Psoas muscle (tissue), 8 donors: Measurements from ENCODE around the gene CCDC88C. TPM values are rescaled to one million over a fixed set of nuclear protein-coding genes. Genes with fewer than 3 reads are reported as not detected.
A peak's percentile ranks its signal among the peaks of the same experiment; 100 is the strongest.
"Not testable (repeated sequence)": the region's sequence is repeated elsewhere in the genome, so short reads cannot be mapped to it uniquely, and the experiment has no call there.

ENCODE experiments used
- ATAC-seq, 4 donors: fragments of 200-7000 bp; cut with Tn5 transposase; one replicate each; pipeline ENCODE4 v1.9.1; 2020; ENCODE audit warnings: moderate library complexity in 3 of 4, mild to moderate bottlenecking in 2 of 4
- DNase-seq, 2 donors: peaks; one replicate each; pipeline ENCODE4 v3.0.0-alpha.2; 2020
- H3K27ac ChIP-seq: fragments of 200-600 bp; one replicate; pipeline ENCODE4 v1.8.0; 2022
- H3K27me3 ChIP-seq, 3 donors: fragments of 200-600 bp in 1 of 3; one replicate each; pipeline versions ENCODE4 v1.6.1 to v1.8.0; 2013 to 2022; ENCODE audit warnings: low read length in 2 of 3, mild to moderate bottlenecking in 2 of 3, moderate library complexity in 1 of 3; ENCODE audit not compliant: insufficient read depth in 3 of 3
- H3K36me3 ChIP-seq, 2 donors: fragments of 200-600 bp in 1 of 2; one replicate each; pipeline versions ENCODE4 v1.6.1 to v1.8.0; 2013 to 2022; ENCODE audit warnings: low read depth in 1 of 2, mild to moderate bottlenecking in 1 of 2, moderate library complexity in 1 of 2; ENCODE audit not compliant: insufficient read depth in 1 of 2
- H3K4me1 ChIP-seq: fragments of 200-600 bp; one replicate; pipeline ENCODE4 v1.8.0; 2022
- H3K4me3 ChIP-seq: fragments of 200-600 bp; one replicate; pipeline ENCODE4 v1.8.0; 2022; ENCODE audit warnings: mild to moderate bottlenecking
- H3K9me3 ChIP-seq: fragments of 200-600 bp; one replicate; pipeline ENCODE4 v1.8.0; 2022
- WGBS, 3 donors: extraction: QIAGEN DNeasy Blood & Tissue Kit; methylation state at CpG; one replicate each; pipeline versions ENCODE4 v1.1.6 to v1.1.7; 2013; 5-methylcytosine and 5-hydroxymethylcytosine counted together
- intact Hi-C, 2 donors: fragments of 100-400 bp; cut with DNase I; formaldehyde crosslinking; loops; one replicate each; pipeline versions ENCODE4 v1.11.0 to v1.14.2; 2022
- polyA plus RNA-seq, 3 donors: library from polyadenylated mRNA; stranded (reverse); fragments of 200-250 nt; gene quantifications; one replicate each; pipeline ENCODE4 v1.2.3, GENCODE V29; 2013
- total RNA-seq, 4 donors: library from RNA; stranded (reverse); fragmentation: NEBNext Ultra II Directional in 2 of 4; extraction: Animal tissue kit (Norgen Biotek cat#: 25700) in 2 of 4; gene quantifications; one replicate each; pipeline versions ENCODE4 v1.2.1 to v1.2.4, GENCODE V29; 2021 to 2023
- TF ChIP-seq, protein P1 (sequence below): fragments of 200-600 bp; IDR thresholded peaks from one replicate; pipeline ENCODE4 v1.8.0; 2022; ENCODE audit warnings: antibody characterized with exemption
- donor health status: healthy with polysubstance abuse.
- donor health status: DM: no; HTN: no; CAD: no; lungs with moderate emphysema.
- donor health status: Bipolar disorder and iron deficiency.
- donor health status: healthy.
- donor health status: DM: yes; HTN: yes; CAD: no.
- donor health status: DM: no; HTN: no; CAD: no.
- donor health status: DM: no; HTN: no; CAD: no.
- donor health status: DM: yes; HTN: yes; CAD: no.

Gene CCDC88C
- total and polyA plus RNA-seq, 7 donors: 0.49 to 3.9 (median 2.4) TPM

- intact Hi-C loops: no loop called here
- Histone ChIP-seq H3K27me3 (no peaks in the 10 kb centered on the region), H3K36me3 (peaks cover 9 to 77% of the 10 kb centered on the region in 2 donors)
Measured at GRCh38 chr14:91227183-91227628, 190.4 kb downstream of the CCDC88C start.

GRCh38 chr14:91226360-91226759 is 191.3 kb downstream of the CCDC88C start:
- H3K9me3 ChIP-seq, ATAC-seq, H3K27ac ChIP-seq, H3K27me3 ChIP-seq, H3K4me3 ChIP-seq, intact Hi-C loops, DNase-seq, H3K4me1 ChIP-seq: not testable (repeated sequence)
- peaks cover 9 to 77% of the 10 kb centered on the region in 2 donors for H3K36me3 ChIP-seq
- 89 to 94% (median 94%) methylated on average over 4 of the region's 4 CpGs for WGBS, 3 donors

More at GRCh38 chr14:91227183-91227628, 190.4 kb downstream of the CCDC88C start:
- Histone ChIP-seq H3K4me1 (no peaks in the 10 kb centered on the region), H3K27ac (no peak overlapping the region), H3K4me3 (no peak overlapping the region), H3K9me3 (peaks cover 3% of the 10 kb centered on the region)
- 79 to 86% (median 80%) methylated on average over 7 of the region's 7 CpGs for WGBS, 3 donors
- TF ChIP-seq, protein P1, sequence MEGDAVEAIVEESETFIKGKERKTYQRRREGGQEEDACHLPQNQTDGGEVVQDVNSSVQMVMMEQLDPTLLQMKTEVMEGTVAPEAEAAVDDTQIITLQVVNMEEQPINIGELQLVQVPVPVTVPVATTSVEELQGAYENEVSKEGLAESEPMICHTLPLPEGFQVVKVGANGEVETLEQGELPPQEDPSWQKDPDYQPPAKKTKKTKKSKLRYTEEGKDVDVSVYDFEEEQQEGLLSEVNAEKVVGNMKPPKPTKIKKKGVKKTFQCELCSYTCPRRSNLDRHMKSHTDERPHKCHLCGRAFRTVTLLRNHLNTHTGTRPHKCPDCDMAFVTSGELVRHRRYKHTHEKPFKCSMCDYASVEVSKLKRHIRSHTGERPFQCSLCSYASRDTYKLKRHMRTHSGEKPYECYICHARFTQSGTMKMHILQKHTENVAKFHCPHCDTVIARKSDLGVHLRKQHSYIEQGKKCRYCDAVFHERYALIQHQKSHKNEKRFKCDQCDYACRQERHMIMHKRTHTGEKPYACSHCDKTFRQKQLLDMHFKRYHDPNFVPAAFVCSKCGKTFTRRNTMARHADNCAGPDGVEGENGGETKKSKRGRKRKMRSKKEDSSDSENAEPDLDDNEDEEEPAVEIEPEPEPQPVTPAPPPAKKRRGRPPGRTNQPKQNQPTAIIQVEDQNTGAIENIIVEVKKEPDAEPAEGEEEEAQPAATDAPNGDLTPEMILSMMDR: no peak
- no peak for ATAC-seq
- no peak for DNase-seq

GRCh38 chr14:91225025-91225424 is 192.6 kb downstream of the CCDC88C start:
- Histone ChIP-seq H3K4me1 (no peaks in the 10 kb centered on the region), H3K27me3 (no peaks in the 10 kb centered on the region), H3K9me3 (no peaks in the 10 kb centered on the region), H3K36me3 (peaks cover 9 to 80% of the 10 kb centered on the region in 2 donors), H3K27ac (no peak overlapping the region), H3K4me3 (no peak overlapping the region)
- TF ChIP-seq, protein P1: no peak
- ATAC-seq (no peak), DNase-seq (no peak)
- intact Hi-C loops: no loop called here
- 90 to 91% (median 91%) methylated on average over 7 of the region's 7 CpGs for WGBS, 3 donors

- TF ChIP-seq, protein P1: no peak
- H3K4me3 ChIP-seq: no peak overlapping the region
- WGBS, 3 donors: 80 to 100% (median 93%) methylated on average over 1 of the region's 1 CpG
- no peaks in the 10 kb centered on the region for H3K27me3 ChIP-seq
- no peaks in the 10 kb centered on the region for H3K4me1 ChIP-seq
- ATAC-seq (peak in 3 of 4 donors; percentile 31 to 42 (median 38)), DNase-seq (no peak)
- H3K9me3 ChIP-seq: no peaks in the 10 kb centered on the region
- intact Hi-C loops: no loop called here
- H3K27ac ChIP-seq: no peak overlapping the region
- peaks cover 8 to 80% of the 10 kb centered on the region in 2 donors for H3K36me3 ChIP-seq
Measured at GRCh38 chr14:91223028-91223783, 194.4 kb downstream of the CCDC88C start.

Other genes starting within 250 kb of the CCDC88C start
- under 1 TPM; 0.08 to 0.27 (median 0.18) TPM for gene GPR68, start 173.1 kb downstream of the CCDC88C start, total RNA-seq
- gene GPR68, start 173.1 kb downstream of the CCDC88C start, polyA plus RNA-seq: under 1 TPM in 2 of 3 donors, not detected in 1; 0.03 to 0.15 TPM
- gene PPP4R3A, start 92.5 kb upstream of the CCDC88C start, total RNA-seq: 10 to 100 TPM; 44.5 to 60.3 (median 53.6) TPM
- 10 to 100 TPM; 33.3 to 92.4 (median 50.0) TPM for gene PPP4R3A, start 92.5 kb upstream of the CCDC88C start, polyA plus RNA-seq